OCI-LY1 (cell line): Measurements from ENCODE around the gene IDI1.

ENCODE experiments used
- H2AFZ ChIP-seq: fragments of 200-600 bp; sonication (generic), shearing (Covaris generic); 2 replicates; pipeline ENCODE4 v1.6.0; 2014; ENCODE audit warnings: antibody characterized with exemption, mild to moderate bottlenecking, low read length
- H3F3A ChIP-seq: fragments of 200-600 bp; sonication (generic), shearing (Covaris generic); 2 replicates; pipeline ENCODE4 v1.6.0; 2014; ENCODE audit warnings: mild to moderate bottlenecking, antibody characterized with exemption, low read length, moderate library complexity; ENCODE audit not compliant: insufficient read depth
- H3K27ac ChIP-seq: fragments of 200-600 bp; sonication (generic); 2 replicates; pipeline ENCODE4 v1.5.1; 2014; ENCODE audit warnings: low read length, mixed run types, mild to moderate bottlenecking, low read depth; ENCODE audit not compliant: poor library complexity, severe bottlenecking
- H3K27me3 ChIP-seq: fragments of 200-600 bp; sonication (generic); 2 replicates; pipeline ENCODE4 v1.6.0; 2014; ENCODE audit warnings: antibody characterized with exemption, mild to moderate bottlenecking, low read length, moderate library complexity; ENCODE audit not compliant: insufficient read depth
- H3K36me3 ChIP-seq: fragments of 200-600 bp; sonication (generic); 2 replicates; pipeline ENCODE4 v1.6.1; 2014; ENCODE audit warnings: mild to moderate bottlenecking, antibody characterized with exemption, low read length, moderate library complexity, mixed read lengths; ENCODE audit not compliant: insufficient read depth
- H3K4me1 ChIP-seq: fragments of 200-600 bp; sonication (generic); 2 replicates; pipeline ENCODE4 v1.5.1; 2014; ENCODE audit warnings: mild to moderate bottlenecking, low read length, moderate library complexity; ENCODE audit not compliant: insufficient read depth, severe bottlenecking
- H3K4me2 ChIP-seq: fragments of 200-600 bp; sonication (generic), shearing (Covaris generic); 2 replicates; pipeline ENCODE4 v1.6.1; 2014; ENCODE audit warnings: low read length
- H3K4me3 ChIP-seq: fragments of 200-600 bp; sonication (generic); 2 replicates; pipeline ENCODE4 v1.5.1; 2014; ENCODE audit warnings: low read length, low read depth, mild to moderate bottlenecking, mixed read lengths; ENCODE audit not compliant: poor library complexity, severe bottlenecking
- H3K79me2 ChIP-seq: fragments of 200-600 bp; shearing (Covaris generic); 2 replicates; pipeline ENCODE4 v1.6.1; 2016; ENCODE audit warnings: mixed run types, low read length, mixed read lengths; ENCODE audit not compliant: insufficient read depth
- H3K9ac ChIP-seq: fragments of 200-600 bp; sonication (generic), shearing (Covaris generic); 2 replicates; pipeline ENCODE4 v1.6.1; 2014; ENCODE audit warnings: mild to moderate bottlenecking, low read length, mixed read lengths
- H3K9me2 ChIP-seq: fragments of 200-600 bp; sonication (generic), shearing (Covaris generic); 2 replicates; pipeline ENCODE4 v1.6.1; 2014; ENCODE audit warnings: low read depth, mild to moderate bottlenecking, low read length, mixed read lengths
- H3K9me3 ChIP-seq: fragments of 200-600 bp; shearing (Covaris generic); 2 replicates; pipeline ENCODE4 v1.6.1; 2014; ENCODE audit warnings: low read length, mixed read lengths
- H4K20me1 ChIP-seq: fragments of 200-600 bp; sonication (generic), shearing (Covaris generic); 2 replicates; pipeline ENCODE4 v1.6.0; 2016; ENCODE audit warnings: mild to moderate bottlenecking, low read length; ENCODE audit not compliant: insufficient read depth
- EZH2 ChIP-seq: fragments of 200-600 bp; sonication (generic), shearing (Covaris generic); IDR thresholded peaks from 2 replicates; pipeline ENCODE4 v1.8.0; 2017; ENCODE audit warnings: borderline replicate concordance, mixed run types, mild to moderate bottlenecking, antibody characterized with exemption, low read length, moderate library complexity, mixed read lengths
- TF ChIP-seq, protein P1 (sequence below): fragments of 200-600 bp; sonication (generic), shearing (Covaris generic); IDR thresholded peaks from 2 replicates; pipeline ENCODE4 v1.5.1; 2017; ENCODE audit warnings: mild to moderate bottlenecking, antibody characterized with exemption, low read length, moderate library complexity, mixed read lengths

IDI1 gene

GRCh38 chr10:1019362-1019761, 29.6 kb downstream of the IDI1 start:
- no peak overlapping the region for H3K9ac ChIP-seq
- peaks cover 57% of the 10 kb centered on the region for H3K36me3 ChIP-seq
- no peaks in the 10 kb centered on the region for H3K79me2 ChIP-seq
- H3K9me2 ChIP-seq, result no peaks in the 10 kb centered on the region
- no peaks in the 10 kb centered on the region for H4K20me1 ChIP-seq
- no peak overlapping the region for H2AFZ ChIP-seq
- TF ChIP-seq EZH2, result no peak
- TF ChIP-seq, protein P1, sequence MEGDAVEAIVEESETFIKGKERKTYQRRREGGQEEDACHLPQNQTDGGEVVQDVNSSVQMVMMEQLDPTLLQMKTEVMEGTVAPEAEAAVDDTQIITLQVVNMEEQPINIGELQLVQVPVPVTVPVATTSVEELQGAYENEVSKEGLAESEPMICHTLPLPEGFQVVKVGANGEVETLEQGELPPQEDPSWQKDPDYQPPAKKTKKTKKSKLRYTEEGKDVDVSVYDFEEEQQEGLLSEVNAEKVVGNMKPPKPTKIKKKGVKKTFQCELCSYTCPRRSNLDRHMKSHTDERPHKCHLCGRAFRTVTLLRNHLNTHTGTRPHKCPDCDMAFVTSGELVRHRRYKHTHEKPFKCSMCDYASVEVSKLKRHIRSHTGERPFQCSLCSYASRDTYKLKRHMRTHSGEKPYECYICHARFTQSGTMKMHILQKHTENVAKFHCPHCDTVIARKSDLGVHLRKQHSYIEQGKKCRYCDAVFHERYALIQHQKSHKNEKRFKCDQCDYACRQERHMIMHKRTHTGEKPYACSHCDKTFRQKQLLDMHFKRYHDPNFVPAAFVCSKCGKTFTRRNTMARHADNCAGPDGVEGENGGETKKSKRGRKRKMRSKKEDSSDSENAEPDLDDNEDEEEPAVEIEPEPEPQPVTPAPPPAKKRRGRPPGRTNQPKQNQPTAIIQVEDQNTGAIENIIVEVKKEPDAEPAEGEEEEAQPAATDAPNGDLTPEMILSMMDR, result no peak
- H3K9me3 ChIP-seq, result no peaks in the 10 kb centered on the region
- H3K4me1 ChIP-seq, result no peaks in the 10 kb centered on the region
- no peak overlapping the region for H3K27ac ChIP-seq
- H3K4me2 ChIP-seq, result no peak overlapping the region
- H3K4me3 ChIP-seq, result no peak overlapping the region
- no peaks in the 10 kb centered on the region for H3F3A ChIP-seq
- H3K27me3 ChIP-seq, result no peaks in the 10 kb centered on the region

DNA sequence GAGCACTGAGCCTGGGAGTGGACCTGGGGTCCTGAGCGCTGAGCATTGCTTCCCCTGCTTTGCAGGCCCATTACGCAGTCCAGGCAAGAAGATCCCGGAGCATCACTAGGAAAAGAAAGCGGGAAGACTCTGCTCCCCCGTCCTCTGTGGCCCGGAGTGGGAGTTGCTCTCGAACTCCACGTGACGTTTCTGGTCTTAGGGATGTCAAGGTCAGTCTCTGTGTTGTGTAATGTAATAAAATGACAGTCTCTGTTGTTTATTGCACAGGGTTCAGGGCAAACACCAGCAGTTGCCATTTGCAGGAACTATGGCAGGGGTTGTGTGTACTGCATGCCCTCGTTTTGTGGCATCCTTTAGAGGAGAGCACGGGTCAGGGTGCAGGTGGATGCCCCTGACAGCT, 33.2 kb downstream of the IDI1 start:
- Histone ChIP-seq H3K9me2 (no peaks in the 10 kb centered on the region), H3K4me3 (no peak overlapping the region), H3K9ac (no peak overlapping the region), H3K4me1 (no peaks in the 10 kb centered on the region), H3K27me3 (no peaks in the 10 kb centered on the region), H2AFZ (no peak overlapping the region), H3K27ac (no peak overlapping the region), H3K4me2 (no peak overlapping the region), H3K36me3 (peaks cover 87% of the 10 kb centered on the region), H4K20me1 (no peaks in the 10 kb centered on the region), H3K9me3 (no peaks in the 10 kb centered on the region), H3K79me2 (no peaks in the 10 kb centered on the region), H3F3A (no peaks in the 10 kb centered on the region)
- no peak for TF ChIP-seq EZH2
- TF ChIP-seq, protein P1, result no peak

DNA sequence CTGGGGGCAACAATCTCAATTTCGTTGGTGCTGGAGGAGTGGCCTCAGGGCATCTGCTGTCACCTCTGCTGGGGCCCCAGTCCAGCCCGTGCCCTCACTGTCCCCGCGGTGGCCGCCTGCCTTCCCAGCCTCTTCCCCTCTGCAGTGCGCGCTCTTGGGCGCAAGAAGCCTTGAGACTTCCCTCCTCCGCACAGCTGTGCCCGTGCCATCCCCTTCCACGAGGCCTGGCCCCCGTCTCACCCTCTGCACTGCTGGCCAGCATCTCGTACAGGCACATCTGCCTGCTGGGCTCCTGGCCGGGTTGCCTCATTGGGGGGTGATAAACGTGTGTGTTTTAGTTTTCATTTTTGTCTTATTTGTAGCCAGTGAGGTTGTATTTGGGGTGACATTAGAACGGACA, 37.2 kb downstream of the IDI1 start:
- no peak overlapping the region for H3K4me2 ChIP-seq
- no peaks in the 10 kb centered on the region for H3K79me2 ChIP-seq

More for the DNA sequence above, 37.2 kb downstream of the IDI1 start:
- no peak overlapping the region for H3K9ac ChIP-seq
- no peak overlapping the region for H2AFZ ChIP-seq
- H3F3A ChIP-seq, result no peaks in the 10 kb centered on the region
- no peak overlapping the region for H3K4me3 ChIP-seq
- H3K4me1 ChIP-seq, result no peaks in the 10 kb centered on the region
- H4K20me1 ChIP-seq, result no peaks in the 10 kb centered on the region
- TF ChIP-seq EZH2, result no peak
- TF ChIP-seq, protein P1, result no peak
- H3K36me3 ChIP-seq, result peaks cover 92% of the 10 kb centered on the region
- H3K9me2 ChIP-seq, result no peaks in the 10 kb centered on the region
- no peaks in the 10 kb centered on the region for H3K9me3 ChIP-seq
- H3K27ac ChIP-seq, result no peak overlapping the region
- no peaks in the 10 kb centered on the region for H3K27me3 ChIP-seq
